ENCODE measurements around the gene CCDC3.

The CCDC3 gene

GRCh38 chr10:12849319-12850181 is 152.0 kb downstream of the CCDC3 start:
- no peak for TF ChIP-seq POLR2AphosphoS5 (IDR thresholded peaks at IDR 0.05; ENCODE audit: low read depth)
- no peak for TF ChIP-seq SPI1 (IDR thresholded peaks at IDR 0.05; ENCODE audit: borderline replicate concordance, low read depth)
- no peak for TF ChIP-seq GABPA (IDR thresholded peaks at IDR 0.05; ENCODE audit: low read depth)
- no peak for TF ChIP-seq REST (IDR thresholded peaks at IDR 0.05; ENCODE audit: insufficient replicate concordance, low read depth)
- TF ChIP-seq CTCF (IDR thresholded peaks at IDR 0.05; ENCODE audit: insufficient read depth, low read length) = no peak
- no peak for DNase-seq (ENCODE audit: low read depth in 1 of 2, low spot score in 1 of 2)
- Histone ChIP-seq H3K27me3 (ENCODE audit: insufficient read depth, poor library complexity, severe bottlenecking) (no peaks in the 10 kb centered on the region), H3K4me3 (replicated peaks; ENCODE audit: insufficient read depth, low read length) (no peak overlapping the region), H3K27ac (replicated peaks) (no peak overlapping the region)

GRCh38 chr10:12848439-12849173 is 152.9 kb downstream of the CCDC3 start:
- no peak overlapping the region for H3K27ac ChIP-seq (replicated peaks)
- no peak for DNase-seq (ENCODE audit: low read depth in 1 of 2, low spot score in 1 of 2)
- no peak overlapping the region for H3K4me3 ChIP-seq (replicated peaks; ENCODE audit: insufficient read depth, low read length)
- H3K27me3 ChIP-seq (ENCODE audit: insufficient read depth, poor library complexity, severe bottlenecking) = no peaks in the 10 kb centered on the region
- TF ChIP-seq REST (IDR thresholded peaks at IDR 0.05; ENCODE audit: insufficient replicate concordance, low read depth) = no peak
- no peak for TF ChIP-seq GABPA (IDR thresholded peaks at IDR 0.05; ENCODE audit: low read depth)
- TF ChIP-seq SPI1 (IDR thresholded peaks at IDR 0.05; ENCODE audit: borderline replicate concordance, low read depth) = no peak
- TF ChIP-seq CTCF (IDR thresholded peaks at IDR 0.05; ENCODE audit: insufficient read depth, low read length) = no peak
- TF ChIP-seq POLR2AphosphoS5 (IDR thresholded peaks at IDR 0.05; ENCODE audit: low read depth) = no peak

- Histone ChIP-seq H3K4me3 (replicated peaks; ENCODE audit: insufficient read depth, low read length) (no peak overlapping the region), H3K27me3 (ENCODE audit: insufficient read depth, poor library complexity, severe bottlenecking) (no peaks in the 10 kb centered on the region), H3K27ac (replicated peaks) (no peak overlapping the region)
- no peak for DNase-seq (ENCODE audit: low read depth in 1 of 2, low spot score in 1 of 2)
- TF ChIP-seq GABPA (IDR thresholded peaks at IDR 0.05; ENCODE audit: low read depth) = no peak
- TF ChIP-seq REST (IDR thresholded peaks at IDR 0.05; ENCODE audit: insufficient replicate concordance, low read depth) = no peak
- no peak for TF ChIP-seq SPI1 (IDR thresholded peaks at IDR 0.05; ENCODE audit: borderline replicate concordance, low read depth)
- no peak for TF ChIP-seq POLR2AphosphoS5 (IDR thresholded peaks at IDR 0.05; ENCODE audit: low read depth)
- no peak for TF ChIP-seq CTCF (IDR thresholded peaks at IDR 0.05; ENCODE audit: insufficient read depth, low read length)
Observed at GRCh38 chr10:12847361-12847975, 154.0 kb downstream of the CCDC3 start.

Data from HL-60 (cell line).